ENCODE measurements around the gene ACACB.

ACACB gene

DNA sequence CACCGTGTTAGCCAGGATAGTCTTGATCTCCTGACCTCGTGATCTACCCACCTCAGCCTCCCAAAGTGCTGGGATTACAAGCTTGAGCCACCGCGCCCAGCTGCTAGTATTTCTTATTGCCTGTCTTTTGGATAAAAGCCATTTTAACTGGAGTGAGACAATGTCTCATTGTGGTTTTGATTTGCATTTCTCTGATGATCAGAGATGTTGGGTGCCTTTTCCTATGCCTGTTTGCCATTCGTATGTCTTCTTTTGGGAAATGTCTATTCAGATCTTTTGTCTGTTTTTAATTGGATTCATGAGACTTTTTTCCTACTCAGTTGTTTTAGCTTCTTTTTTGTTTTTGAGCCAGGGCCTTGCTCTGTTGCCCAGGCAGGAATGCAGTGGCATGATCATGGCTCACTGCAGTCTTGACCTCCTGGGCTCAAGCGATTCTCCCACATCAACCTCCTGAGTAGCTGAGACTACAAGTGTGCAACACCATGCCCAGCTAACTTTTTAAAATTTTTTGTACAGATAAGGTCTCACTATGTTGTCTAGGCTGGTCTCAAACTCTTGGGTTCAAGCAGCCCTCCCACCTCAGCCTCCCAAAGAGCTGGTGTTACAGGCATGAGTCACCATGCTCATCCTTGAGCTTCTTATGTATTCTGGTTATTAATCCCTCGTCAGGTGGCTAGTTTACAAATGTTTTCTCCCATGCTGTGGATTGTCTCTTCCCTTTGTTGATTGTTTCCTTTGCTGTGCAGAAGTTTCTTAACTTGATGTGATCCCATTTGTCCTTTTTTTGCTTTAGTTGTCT lies 65.9 kb downstream of the ACACB start:
- DNase-seq (ENCODE audit: insufficient read length, low spot score), result no peak
- TF ChIP-seq, protein P1, sequence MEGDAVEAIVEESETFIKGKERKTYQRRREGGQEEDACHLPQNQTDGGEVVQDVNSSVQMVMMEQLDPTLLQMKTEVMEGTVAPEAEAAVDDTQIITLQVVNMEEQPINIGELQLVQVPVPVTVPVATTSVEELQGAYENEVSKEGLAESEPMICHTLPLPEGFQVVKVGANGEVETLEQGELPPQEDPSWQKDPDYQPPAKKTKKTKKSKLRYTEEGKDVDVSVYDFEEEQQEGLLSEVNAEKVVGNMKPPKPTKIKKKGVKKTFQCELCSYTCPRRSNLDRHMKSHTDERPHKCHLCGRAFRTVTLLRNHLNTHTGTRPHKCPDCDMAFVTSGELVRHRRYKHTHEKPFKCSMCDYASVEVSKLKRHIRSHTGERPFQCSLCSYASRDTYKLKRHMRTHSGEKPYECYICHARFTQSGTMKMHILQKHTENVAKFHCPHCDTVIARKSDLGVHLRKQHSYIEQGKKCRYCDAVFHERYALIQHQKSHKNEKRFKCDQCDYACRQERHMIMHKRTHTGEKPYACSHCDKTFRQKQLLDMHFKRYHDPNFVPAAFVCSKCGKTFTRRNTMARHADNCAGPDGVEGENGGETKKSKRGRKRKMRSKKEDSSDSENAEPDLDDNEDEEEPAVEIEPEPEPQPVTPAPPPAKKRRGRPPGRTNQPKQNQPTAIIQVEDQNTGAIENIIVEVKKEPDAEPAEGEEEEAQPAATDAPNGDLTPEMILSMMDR (IDR thresholded peaks at IDR 0.05; ENCODE audit: insufficient read depth, missing control alignments), result no peak
- no peak for FAIRE-seq

DNA sequence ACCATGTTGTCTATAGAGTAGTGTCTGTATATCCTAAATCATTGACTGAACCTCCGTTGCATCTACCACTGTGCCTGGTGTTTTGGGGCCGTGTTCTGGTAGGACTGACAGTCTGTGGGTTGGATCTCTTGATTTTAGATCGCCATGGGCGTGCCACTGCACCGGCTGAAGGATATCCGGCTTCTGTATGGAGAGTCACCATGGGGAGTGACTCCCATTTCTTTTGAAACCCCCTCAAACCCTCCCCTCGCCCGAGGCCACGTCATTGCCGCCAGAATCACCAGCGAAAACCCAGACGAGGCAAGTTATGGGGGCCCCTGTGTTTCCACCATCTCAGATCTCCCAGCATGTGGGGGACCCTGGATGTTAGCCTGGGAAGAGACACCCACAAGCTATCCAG lies 69.1 kb downstream of the ACACB start:
- TF ChIP-seq, protein P1 (IDR thresholded peaks at IDR 0.05; ENCODE audit: insufficient read depth, missing control alignments), result no peak
- DNase-seq (ENCODE audit: insufficient read length, low spot score), result no peak
- FAIRE-seq, result no peak

- FAIRE-seq (no peak), DNase-seq (ENCODE audit: insufficient read length, low spot score) (no peak)
- TF ChIP-seq, protein P1 (IDR thresholded peaks at IDR 0.05; ENCODE audit: insufficient read depth, missing control alignments), result no peak
Observed at GRCh38 chr12:109186993-109187653, 70.7 kb downstream of the ACACB start.

- DNase-seq (ENCODE audit: insufficient read length, low spot score) (no peak), FAIRE-seq (no peak)
- TF ChIP-seq, protein P1 (IDR thresholded peaks at IDR 0.05; ENCODE audit: insufficient read depth, missing control alignments), result no peak
Observed at GRCh38 chr12:109188108-109188712, 71.8 kb downstream of the ACACB start.

GRCh38 chr12:109189291-109189690 lies 72.9 kb downstream of the ACACB start:
- DNase-seq (ENCODE audit: insufficient read length, low spot score) (no peak), FAIRE-seq (no peak)
- TF ChIP-seq, protein P1 (IDR thresholded peaks at IDR 0.05; ENCODE audit: insufficient read depth, missing control alignments), result no peak

DNA sequence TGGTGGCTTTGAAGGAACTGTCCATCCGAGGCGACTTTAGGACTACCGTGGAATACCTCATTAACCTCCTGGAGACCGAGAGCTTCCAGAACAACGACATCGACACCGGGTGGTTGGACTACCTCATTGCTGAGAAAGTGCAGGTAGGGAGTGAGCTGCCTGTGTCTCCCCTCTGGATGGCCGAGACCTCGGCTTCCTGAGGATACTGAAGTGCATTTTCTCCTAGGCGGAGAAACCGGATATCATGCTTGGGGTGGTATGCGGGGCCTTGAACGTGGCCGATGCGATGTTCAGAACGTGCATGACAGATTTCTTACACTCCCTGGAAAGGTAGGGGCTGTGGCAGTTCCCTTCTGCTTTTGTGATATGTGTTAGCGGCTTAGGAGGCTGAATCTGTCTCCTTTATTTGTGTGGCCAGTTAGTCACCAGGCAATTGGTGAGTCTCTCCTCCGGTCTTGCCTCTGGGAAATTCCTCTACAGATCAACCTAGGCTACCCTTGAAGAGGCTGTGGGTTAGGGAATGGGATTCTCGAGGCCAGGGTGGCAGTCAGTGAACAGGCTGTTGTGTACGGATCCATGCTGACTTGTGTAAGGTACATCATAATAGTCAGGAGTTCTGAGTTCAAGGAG lies 75.3 kb downstream of the ACACB start:
- TF ChIP-seq, protein P1 (IDR thresholded peaks at IDR 0.05; ENCODE audit: insufficient read depth, missing control alignments), result no peak
- DNase-seq (ENCODE audit: insufficient read length, low spot score), result no peak
- no peak for FAIRE-seq
